GM19328 (cell line): ENCODE results near the gene ARHGAP42.

ENCODE experiments used
- ATAC-seq: cut with Tn5 transposase; IDR thresholded peaks from one replicate; pipeline ENCODE4 v1.9.1; 2021; ENCODE audit warnings: mild to moderate bottlenecking, moderate library complexity; ENCODE audit not compliant: unreplicated experiment

The ARHGAP42 gene

GRCh38 chr11:100827934-100828661, 141.0 kb downstream of the ARHGAP42 start:
- ATAC-seq: peak; percentile 77

- ATAC-seq: no peak
Observed at GRCh38 chr11:100830274-100830673, 143.2 kb downstream of the ARHGAP42 start.

GRCh38 chr11:100830978-100831732, 144.1 kb downstream of the ARHGAP42 start:
- ATAC-seq: no peak

GRCh38 chr11:100831929-100832494, 144.9 kb downstream of the ARHGAP42 start:
- no peak for ATAC-seq

- no peak for ATAC-seq
Observed at GRCh38 chr11:100832829-100833228, 145.7 kb downstream of the ARHGAP42 start.

- ATAC-seq: no peak
Observed at GRCh38 chr11:100833276-100833675, 146.2 kb downstream of the ARHGAP42 start.

GRCh38 chr11:100835854-100836253, 148.8 kb downstream of the ARHGAP42 start:
- no peak for ATAC-seq

- ATAC-seq: no peak
Observed at GRCh38 chr11:100837311-100837710, 150.2 kb downstream of the ARHGAP42 start.

GRCh38 chr11:100841711-100842407, 154.8 kb downstream of the ARHGAP42 start:
- no peak for ATAC-seq

- no peak for ATAC-seq
Observed at GRCh38 chr11:100847696-100848216, 160.7 kb downstream of the ARHGAP42 start.

GRCh38 chr11:100849009-100849900, 162.2 kb downstream of the ARHGAP42 start:
- ATAC-seq: no peak

GRCh38 chr11:100849901-100850235, 162.8 kb downstream of the ARHGAP42 start:
- ATAC-seq: no peak

GRCh38 chr11:100851147-100851546, 164.1 kb downstream of the ARHGAP42 start:
- ATAC-seq: no peak

GRCh38 chr11:100851584-100852152, 164.6 kb downstream of the ARHGAP42 start:
- ATAC-seq: no peak

- ATAC-seq: no peak
Observed at GRCh38 chr11:100855466-100856067, 168.5 kb downstream of the ARHGAP42 start.

GRCh38 chr11:100857236-100858005, 170.3 kb downstream of the ARHGAP42 start:
- ATAC-seq: no peak

GRCh38 chr11:100860318-100861155, 173.4 kb downstream of the ARHGAP42 start:
- ATAC-seq: no peak

- no peak for ATAC-seq
Observed at GRCh38 chr11:100861212-100861611, 174.1 kb downstream of the ARHGAP42 start.
